H1 (cell line): Measurements from ENCODE around the gene UBE3B. TPM values are rescaled to one million over a fixed set of nuclear protein-coding genes. Genes with fewer than 3 reads are reported as not detected.

Experiments
- CTCF ChIA-PET: fragments of 300-600 bp; sonication (Branson Sonifier 250); formaldehyde crosslinking; loops from one replicate; lab custom pipeline; 2021; ENCODE audit not compliant: partially characterized antibody; lab: Charles Lee
- POLR2A ChIA-PET: fragments of 300-600 bp; sonication (Branson Sonifier 250); formaldehyde crosslinking; loops from one replicate; lab custom pipeline; 2021; ENCODE audit warnings: inconsistent platforms; ENCODE audit not compliant: partially characterized antibody; lab: Charles Lee
- DNase-seq, 2 experiments: peaks; one replicate each; pipeline versions ENCODE4 v3.0.0 to v3.0.0-alpha.2; 2010 to 2022; ENCODE audit warnings: low spot score in 2 of 2, low read depth in 1 of 2, mixed read lengths in 1 of 2
- FAIRE-seq: peaks from 2 replicates; lab custom pipeline; 2011; peaks lifted over from hg19 to GRCh38; lab: Jason Lieb, UNC
- H2AFZ ChIP-seq: 2 replicates; pipeline ENCODE4 v1.8.1; 2012; ENCODE audit warnings: low read length, inconsistent platforms
- H2AK5ac ChIP-seq: 2 replicates; pipeline ENCODE4 v1.6.1; 2013; ENCODE audit warnings: low read depth, low read length
- H2BK120ac ChIP-seq: replicated peaks from 2 replicates; pipeline ENCODE3; 2013; ENCODE audit warnings: low read depth, low read length, inconsistent platforms
- H2BK12ac ChIP-seq: 2 replicates; pipeline ENCODE4 v1.6.1; 2013; ENCODE audit warnings: low read depth, low read length
- H2BK15ac ChIP-seq: 2 replicates; pipeline ENCODE4 v1.6.1; 2013; ENCODE audit warnings: low read length
- H2BK20ac ChIP-seq: 2 replicates; pipeline ENCODE4 v1.6.1; 2013; ENCODE audit warnings: low read length
- H2BK5ac ChIP-seq: 2 replicates; pipeline ENCODE4 v1.6.1; 2013; ENCODE audit warnings: low read depth, low read length
- H3K14ac ChIP-seq: 2 replicates; pipeline ENCODE4 v1.6.1; 2013; ENCODE audit warnings: inconsistent platforms; ENCODE audit not compliant: insufficient read length
- H3K18ac ChIP-seq: 2 replicates; pipeline ENCODE4 v1.6.1; 2013; ENCODE audit warnings: low read length; ENCODE audit errors: extremely low read depth
- H3K23ac ChIP-seq: 2 replicates; pipeline ENCODE4 v1.6.1; 2013; ENCODE audit warnings: inconsistent platforms; ENCODE audit not compliant: insufficient read length
- H3K23me2 ChIP-seq: 2 replicates; pipeline ENCODE4 v1.6.1; 2013; ENCODE audit warnings: low read depth, low read length
- H3K27ac ChIP-seq: 2 replicates; pipeline ENCODE4 v1.6.1; 2011; ENCODE audit warnings: low read depth, low read length, inconsistent platforms
- H3K27me3 ChIP-seq, 4 experiments: replicated peaks in 1 of 4; 1 replicate in 1 of 4; 2 replicates in 3 of 4; pipeline versions ENCODE4 v1.6.1 to v1.8.1; 2011 to 2013; ENCODE audit warnings: low read length in 3 of 4, mild to moderate bottlenecking in 3 of 4, inconsistent platforms in 2 of 4, mixed read lengths in 2 of 4, moderate library complexity in 1 of 4; ENCODE audit not compliant: control insufficient read depth in 3 of 4, insufficient read depth in 3 of 4; ENCODE audit errors: extremely low read depth in 1 of 4
- H3K36me3 ChIP-seq, 4 experiments: 2 replicates each; pipeline versions ENCODE4 v1.6.1 to v1.8.1; 2011 to 2013; ENCODE audit warnings: mild to moderate bottlenecking in 4 of 4, low read length in 3 of 4, moderate library complexity in 2 of 4, control low read depth in 1 of 4, inconsistent platforms in 1 of 4; ENCODE audit not compliant: insufficient read depth in 4 of 4, control insufficient read depth in 2 of 4
- H3K4ac ChIP-seq: replicated peaks from 2 replicates; pipeline ENCODE3; 2013; ENCODE audit warnings: low read length, low read depth, mixed read lengths, inconsistent platforms; ENCODE audit not compliant: insufficient read length
- H3K4me1 ChIP-seq, 4 experiments: replicated peaks in 1 of 4; 1 replicate in 1 of 4; 2 replicates in 3 of 4; pipeline versions ENCODE4 v1.6.1 to v1.8.1; 2011 to 2013; ENCODE audit warnings: low read length in 3 of 4, inconsistent platforms in 2 of 4, mixed read lengths in 1 of 4; ENCODE audit not compliant: insufficient read depth in 4 of 4, control insufficient read depth in 3 of 4
- H3K4me2 ChIP-seq, 2 experiments: 2 replicates each; pipeline versions ENCODE4 v1.6.1 to v1.8.1; 2011 to 2013; ENCODE audit warnings: low read depth in 2 of 2, low read length in 2 of 2, control low read depth in 1 of 2, inconsistent platforms in 1 of 2, mild to moderate bottlenecking in 1 of 2; ENCODE audit not compliant: insufficient read depth in 1 of 2
- H3K4me3 ChIP-seq, 4 experiments: fragments of 200-600, 300-600 bp in 1 of 4; sonication (generic), shearing (Covaris generic), sonication (Bioruptor Twin) in 1 of 4; 2 replicates each; pipeline versions ENCODE4 v1.5.1 to v1.8.1; 2011 to 2016; ENCODE audit warnings: low read length in 4 of 4, low read depth in 3 of 4, control low read depth in 2 of 4, inconsistent platforms in 2 of 4, mild to moderate bottlenecking in 2 of 4, mixed read lengths in 1 of 4, moderate library complexity in 1 of 4; ENCODE audit not compliant: insufficient read depth in 2 of 4; ENCODE audit errors: extremely low read depth in 1 of 4
- H3K56ac ChIP-seq: replicated peaks from 2 replicates; pipeline ENCODE3; 2013; ENCODE audit warnings: low read depth, mild to moderate bottlenecking, mixed read lengths, low read length, inconsistent platforms; ENCODE audit not compliant: insufficient read length
- H3K79me1 ChIP-seq: 2 replicates; pipeline ENCODE4 v1.6.1; 2013; ENCODE audit warnings: low read depth, low read length, control low read depth
- H3K79me2 ChIP-seq, 2 experiments: 2 replicates each; pipeline versions ENCODE4 v1.6.1 to v1.8.1; 2012 to 2013; ENCODE audit warnings: low read length in 2 of 2, mild to moderate bottlenecking in 2 of 2, inconsistent platforms in 1 of 2; ENCODE audit not compliant: insufficient read depth in 2 of 2, control insufficient read depth in 1 of 2
- H3K9ac ChIP-seq, 4 experiments: replicated peaks in 1 of 4; 1 replicate in 1 of 4; 2 replicates in 3 of 4; pipeline versions ENCODE4 v1.6.1 to v1.8.1; 2011 to 2013; ENCODE audit warnings: low read depth in 3 of 4, low read length in 3 of 4, control low read depth in 2 of 4, mild to moderate bottlenecking in 2 of 4, moderate library complexity in 2 of 4, inconsistent platforms in 1 of 4; ENCODE audit errors: extremely low read depth in 1 of 4
- H3K9me3 ChIP-seq, 2 experiments: 2 replicates each; pipeline versions ENCODE4 v1.6.1 to v1.8.1; 2012 to 2013; ENCODE audit warnings: mild to moderate bottlenecking in 2 of 2, moderate library complexity in 2 of 2, control low read depth in 1 of 2, inconsistent platforms in 1 of 2, low read depth in 1 of 2, low read length in 1 of 2, mixed read lengths in 1 of 2; ENCODE audit not compliant: insufficient read depth in 2 of 2
- H4K20me1 ChIP-seq, 2 experiments: replicated peaks in 1 of 2; 2 replicates each; pipeline versions ENCODE3 to v1.8.1; 2011 to 2013; ENCODE audit warnings: inconsistent platforms in 2 of 2, low read length in 2 of 2, mild to moderate bottlenecking in 1 of 2; ENCODE audit not compliant: insufficient read depth in 2 of 2, control insufficient read depth in 1 of 2
- H4K5ac ChIP-seq: 2 replicates; pipeline ENCODE4 v1.6.1; 2013; ENCODE audit warnings: low read length, low read depth, mixed read lengths, inconsistent platforms; ENCODE audit not compliant: insufficient read length
- H4K8ac ChIP-seq: 2 replicates; pipeline ENCODE4 v1.8.0; 2013; ENCODE audit warnings: mild to moderate bottlenecking, moderate library complexity, low read length, inconsistent platforms; ENCODE audit not compliant: insufficient read depth; ENCODE audit errors: extremely low read depth
- H4K91ac ChIP-seq: replicated peaks from 2 replicates; pipeline ENCODE3; 2013; ENCODE audit warnings: low read length, mixed read lengths, inconsistent platforms; ENCODE audit not compliant: insufficient read length
- BRCA1 ChIP-seq: IDR thresholded peaks from 2 replicates; pipeline ENCODE4 v1.6.1; 2012; ENCODE audit warnings: low read depth, low read length, improper control_type of control experiment
- CEBPB ChIP-seq: IDR thresholded peaks from 2 replicates; pipeline ENCODE4 v1.6.1; 2012; ENCODE audit warnings: low read depth, low read length
- E2F6 ChIP-seq: IDR thresholded peaks from 2 replicates; pipeline ENCODE4 v1.6.1; 2012; ENCODE audit warnings: inconsistent platforms
- HDAC2 ChIP-seq, 2 experiments: fragments of 300-600 bp in 1 of 2; sonication (generic) in 1 of 2; IDR thresholded peaks; 2 replicates each; pipeline ENCODE4 v1.6.1; 2011 to 2012; ENCODE audit warnings: low read depth in 2 of 2, low read length in 2 of 2, mild to moderate bottlenecking in 2 of 2, moderate library complexity in 2 of 2, borderline replicate concordance in 1 of 2, inconsistent platforms in 1 of 2
- KDM4A ChIP-seq: IDR thresholded peaks from one replicate; pipeline ENCODE4 v1.7.1; 2012; ENCODE audit warnings: low read depth, mild to moderate bottlenecking, moderate library complexity, low read length, inconsistent platforms; ENCODE audit not compliant: severe bottlenecking
- MAFK ChIP-seq: IDR thresholded peaks from 2 replicates; pipeline ENCODE4 v1.6.1; 2012; ENCODE audit warnings: low read depth, mild to moderate bottlenecking, improper control_type of control experiment, low read length
- RFX5 ChIP-seq: IDR thresholded peaks from 2 replicates; pipeline ENCODE4 v1.6.1; 2011; ENCODE audit warnings: low read depth, low read length, improper control_type of control experiment, borderline replicate concordance
- SAP30 ChIP-seq: fragments of 300-600 bp; sonication (generic); IDR thresholded peaks from 2 replicates; pipeline ENCODE4 v1.7.1; 2012; ENCODE audit warnings: low read length, moderate library complexity, mild to moderate bottlenecking, inconsistent platforms; ENCODE audit not compliant: insufficient read depth, insufficient replicate concordance
- SIN3A ChIP-seq, 2 experiments: IDR thresholded peaks in 1 of 2; conservative IDR thresholded peaks in 1 of 2; 2 replicates each; pipeline ENCODE4 v1.6.1; 2011 to 2012; ENCODE audit warnings: low read length in 2 of 2, improper control_type of control experiment in 1 of 2, low read depth in 1 of 2, mild to moderate bottlenecking in 1 of 2
- WGBS, 2 experiments: shearing (Covaris generic) in 1 of 2; methylation state at CpG; one replicate each; pipeline versions ENCODE4 v1.1.6 to v1.1.7; 2013 to 2015; ENCODE audit warnings: low lambda C conversion rate in 2 of 2, mixed read lengths in 2 of 2, inconsistent platforms in 1 of 2, low coverage in 1 of 2, missing lambda C conversion rate in 1 of 2; ENCODE audit not compliant: insufficient replicate concordance in 2 of 2, insufficient coverage in 1 of 2, insufficient read length in 1 of 2; ENCODE audit errors: extremely low coverage in 1 of 2, missing lambda C conversion rate in 1 of 2; 5-methylcytosine and 5-hydroxymethylcytosine counted together
- polyA plus RNA-seq, 7 experiments: library from polyadenylated mRNA; depleted of rRNA in 3 of 7; stranded (reverse) in 5 of 7; unstranded in 2 of 7; fragments of >200 nt in 5 of 7; fragments of 200-250 nt in 2 of 7; gene quantifications; 1 replicate in 5 of 7; 2 replicates in 1 of 7; 4 replicates in 1 of 7; pipeline versions ENCODE4 v1.2.1 to v1.2.3, GENCODE V29; 2011 to 2013; ENCODE audit warnings: missing spikeins in 2 of 7, mixed read lengths in 2 of 7
- total RNA-seq: library from RNA; stranded (reverse); fragmentation: NEBNext Ultra II Directional; extraction: Animal tissue kit (Norgen Biotek cat#: 25700); gene quantifications from 2 replicates; pipeline ENCODE4 v1.2.1, GENCODE V29; 2021

Gene UBE3B
- total and polyA plus RNA-seq, 2 of the 8 experiments (the other 6 are each of a cell fraction or from before 2014, with no cell fraction given) = 14.0 to 21.1 TPM

GRCh38 chr12:109476807-109477184 is 638 bp upstream of the UBE3B start:
- Histone ChIP-seq H2BK15ac (peak overlapping the region; percentile 84; the same call in 1 of the 2 replicates), H3K4me2 (peak overlapping the region; percentile 87 to 98), H2AFZ (no peak overlapping the region), H3K36me3 (peaks cover 0 to 4% (median under 1%) of the 10 kb centered on the region in 4 experiments; a peak in 2 of 8 replicates), H4K20me1 (peaks cover 6 to 22% of the 10 kb centered on the region in 2 experiments), H3K56ac (peak overlapping the region; percentile 74), H2AK5ac (no peak overlapping the region), H3K4me3 (peak overlapping the region; percentile 92 to 97 (median 94)), H3K9me3 (no peaks in the 10 kb centered on the region), H3K27ac (peak overlapping the region; percentile 98), H2BK5ac (peak overlapping the region; percentile 92), H3K79me2 (peaks cover 42 to 67% of the 10 kb centered on the region in 2 experiments), H3K4ac (no peak overlapping the region), H2BK12ac (peak overlapping the region; percentile 77; the same call in 1 of the 2 replicates), H3K9ac (peak overlapping the region; percentile 37 to 92 (median 90)), H4K8ac (peak overlapping the region; percentile 99; the same call in 1 of the 2 replicates), H3K18ac (0 out of 2 replicates have a peak overlapping the region, but pooled peaks have one; percentile 62), H3K4me1 (peaks cover 0 to 10% (median 5%) of the 10 kb centered on the region in 4 experiments; a peak in 4 of 7 replicates), H3K23ac (no peak overlapping the region), H4K91ac (peak overlapping the region; percentile 62), H3K27me3 (no peaks in the 10 kb centered on the region), H3K23me2 (peaks cover 11% of the 10 kb centered on the region), H3K14ac (no peak overlapping the region), H3K79me1 (peaks cover 14% of the 10 kb centered on the region), H2BK120ac (no peak overlapping the region), H2BK20ac (no peak overlapping the region), H4K5ac (peak overlapping the region; percentile 98)
- FAIRE-seq (no peak), DNase-seq (no peak)
- POLR2A ChIA-PET = interaction anchor here (0.8 to 3.2 kb wide), 9 partner anchors 8 to 110 kb away, joined by 3 to 23 read pairs (median 5); no protein-coding TSS in a partner anchor
- TF ChIP-seq KDM4A (no peak), E2F6 (no peak), MAFK (no peak), SIN3A (conservative IDR thresholded peaks at IDR 0.05 in 1 of 2, IDR thresholded peaks at IDR 0.05 in 1 of 2; ENCODE audit: low read depth in 1 of 2, low read length in 2 of 2) (no peak), CEBPB (no peak), RFX5 (no peak), HDAC2 (IDR thresholded peaks at IDR 0.05; ENCODE audit: borderline replicate concordance in 1 of 2, low read depth in 2 of 2, low read length in 2 of 2) (no peak), BRCA1 (no peak), SAP30 (no peak)
- WGBS, 2 experiments = 0 to 100% methylated on average over 1 to 10 of the region's 11 CpGs
- CTCF ChIA-PET = interaction anchor here (0.6 to 19.5 kb wide), 4 partner anchors 10 to 90 kb away, joined by 4 to 245 read pairs (median 6); no protein-coding TSS in a partner anchor
